Activated B cell treated with CpG ODN at 0.5 μM for 24 hours (primary cell): ENCODE data around the gene CD300LD. TPM values are rescaled to one million over a fixed set of nuclear protein-coding genes. Genes with fewer than 3 reads are reported as not detected.

Experiments used
- ATAC-seq: fragments of 200-7000 bp; cut with Tn5 transposase; one replicate; pipeline ENCODE4 v1.10.0; 2021; ENCODE audit warnings: low read depth, mild to moderate bottlenecking, moderate library complexity
- CTCF ChIA-PET: fragments of 350-600 bp; sonication (Branson Sonifier 250); formaldehyde crosslinking; loops from one replicate; lab custom pipeline; 2021; ENCODE audit warnings: antibody characterized with exemption; lab: Charles Lee
- POLR2A ChIA-PET: fragments of 350-600 bp; sonication (Branson Sonifier 250); formaldehyde crosslinking; loops from one replicate; lab custom pipeline; 2021; ENCODE audit warnings: antibody characterized with exemption; lab: Charles Lee
- DNase-seq: peaks from one replicate; pipeline ENCODE4 v3.0.0; 2022
- H3K27ac Mint-ChIP-seq: one replicate; pipeline ENCODE4 v1.8.0; 2020; ENCODE audit warnings: mixed read lengths
- H3K27me3 Mint-ChIP-seq: one replicate; pipeline ENCODE4 v1.8.0; 2021; ENCODE audit warnings: mixed read lengths
- H3K36me3 Mint-ChIP-seq: one replicate; pipeline ENCODE4 v1.8.0; 2021; ENCODE audit warnings: low read depth, mixed read lengths
- H3K4me1 Mint-ChIP-seq: one replicate; pipeline ENCODE4 v1.8.0; 2021; ENCODE audit warnings: mixed read lengths
- H3K4me3 Mint-ChIP-seq: one replicate; pipeline ENCODE4 v1.8.0; 2020; ENCODE audit warnings: mild to moderate bottlenecking, mixed read lengths
- H3K9me3 Mint-ChIP-seq: one replicate; pipeline ENCODE4 v1.8.0; 2020; ENCODE audit warnings: mixed read lengths
- CTCF ChIP-seq: fragments of 200-600 bp; IDR thresholded peaks from one replicate; pipeline ENCODE4 v1.8.0; 2022; ENCODE audit warnings: antibody characterized with exemption, mild to moderate bottlenecking
- intact Hi-C: fragments of 100-400 bp; cut with micrococcal nuclease; formaldehyde crosslinking; loops from one replicate; pipeline ENCODE4 v1.15.1; 2024
- total RNA-seq: library from RNA; stranded (reverse); gene quantifications from 2 replicates; pipeline ENCODE4 v1.2.3, GENCODE V29; 2022

CD300LD gene
- total RNA-seq, 1 donor from 2014 or later, result not detected

- Mint-ChIP-seq H3K4me3 (no peak overlapping the region), H3K27ac (no peak overlapping the region), H3K27me3 (peaks cover 6% of the 10 kb centered on the region), H3K9me3 (peaks cover 3% of the 10 kb centered on the region), H3K4me1 (peaks cover 21% of the 10 kb centered on the region), H3K36me3 (no peaks in the 10 kb centered on the region)
- ATAC-seq, result no peak
- no peak for DNase-seq
- CTCF ChIA-PET, result no interaction called here
- no peak for TF ChIP-seq CTCF
- intact Hi-C loops, result no loop called here
- POLR2A ChIA-PET, result no interaction called here
Measured at GRCh38 chr17:74555427-74555940, 36.6 kb downstream of the CD300LD start.

GRCh38 chr17:74554909-74555308 lies 37.2 kb downstream of the CD300LD start:
- Mint-ChIP-seq H3K9me3 (peaks cover 3% of the 10 kb centered on the region), H3K4me1 (peaks cover 21% of the 10 kb centered on the region), H3K36me3 (no peaks in the 10 kb centered on the region), H3K4me3 (no peak overlapping the region), H3K27me3 (peaks cover 6% of the 10 kb centered on the region), H3K27ac (no peak overlapping the region)
- no peak for DNase-seq
- POLR2A ChIA-PET, result no interaction called here
- CTCF ChIA-PET, result interaction anchor here (0.7 kb wide), 1 partner anchor 189 kb away, joined by 3 read pairs; no protein-coding TSS in a partner anchor
- intact Hi-C loops, result no loop called here
- ATAC-seq, result no peak
- TF ChIP-seq CTCF, result no peak

- no peak for ATAC-seq
- H3K36me3 Mint-ChIP-seq, result no peaks in the 10 kb centered on the region
- H3K4me1 Mint-ChIP-seq, result no peaks in the 10 kb centered on the region
- intact Hi-C loops, result no loop called here
- ChIA-PET CTCF (no interaction called here), POLR2A (no interaction called here)
- H3K9me3 Mint-ChIP-seq, result no peaks in the 10 kb centered on the region
- peaks cover 6% of the 10 kb centered on the region for H3K27me3 Mint-ChIP-seq
- no peak overlapping the region for H3K4me3 Mint-ChIP-seq
- TF ChIP-seq CTCF, result no peak
- no peak overlapping the region for H3K27ac Mint-ChIP-seq
- no peak for DNase-seq
Measured at GRCh38 chr17:74552037-74552436, 40.0 kb downstream of the CD300LD start.

- H3K4me1 Mint-ChIP-seq, result peaks cover 3% of the 10 kb centered on the region
- H3K36me3 Mint-ChIP-seq, result no peaks in the 10 kb centered on the region
- CTCF ChIA-PET, result interaction anchor here (1.1 kb wide), 1 partner anchor 15 kb away, joined by 3 read pairs; no protein-coding TSS in a partner anchor
- H3K9me3 Mint-ChIP-seq, result no peaks in the 10 kb centered on the region
- H3K4me3 Mint-ChIP-seq, result no peak overlapping the region
- POLR2A ChIA-PET, result no interaction called here
- H3K27me3 Mint-ChIP-seq, result peaks cover 6% of the 10 kb centered on the region
- H3K27ac Mint-ChIP-seq, result no peak overlapping the region
- DNase-seq (no peak), ATAC-seq (no peak)
- no peak for TF ChIP-seq CTCF
- intact Hi-C loops, result no loop called here
Measured at GRCh38 chr17:74550602-74551001, 41.5 kb downstream of the CD300LD start.

GRCh38 chr17:74549343-74549742 lies 42.7 kb downstream of the CD300LD start:
- H3K4me3 Mint-ChIP-seq, result no peak overlapping the region
- no peaks in the 10 kb centered on the region for H3K36me3 Mint-ChIP-seq
- ChIA-PET POLR2A (no interaction called here), CTCF (no interaction called here)
- intact Hi-C loops, result no loop called here
- ATAC-seq (no peak), DNase-seq (no peak)
- H3K27ac Mint-ChIP-seq, result no peak overlapping the region
- peaks cover 6% of the 10 kb centered on the region for H3K27me3 Mint-ChIP-seq
- no peaks in the 10 kb centered on the region for H3K9me3 Mint-ChIP-seq
- H3K4me1 Mint-ChIP-seq, result peaks cover 4% of the 10 kb centered on the region
- no peak for TF ChIP-seq CTCF
